Endothelial cell of umbilical vein (primary cell): ENCODE data around the gene GADD45G. TPM values are rescaled to one million over a fixed set of nuclear protein-coding genes. Genes with fewer than 3 reads are reported as not detected.

Experiments
- BruUV-seq: library from RNA; stranded (reverse); fragments of 400-500 nt; replicated peaks from 2 replicates; lab custom pipeline; 2021; lab: Mats Ljungman, UMichigan
- CTCF ChIA-PET: fragments of 300-600, 350-600 bp; sonication (Branson Sonifier 250); formaldehyde crosslinking; loops from one replicate; lab custom pipeline; 2021; ENCODE audit warnings: antibody characterized with exemption, inconsistent platforms; lab: Charles Lee
- POLR2A ChIA-PET: fragments of 300-600, 350-600 bp; sonication (Branson Sonifier 250); formaldehyde crosslinking; loops from one replicate; lab custom pipeline; 2021; ENCODE audit warnings: antibody characterized with exemption, inconsistent platforms; lab: Charles Lee
- DNase-seq: peaks from one replicate; pipeline ENCODE4 v3.0.0-alpha.2; 2011; ENCODE audit warnings: low read depth, low spot score
- FAIRE-seq: peaks from 2 replicates; lab custom pipeline; 2011; peaks lifted over from hg19 to GRCh38; lab: Jason Lieb, UNC
- H2AFZ ChIP-seq: 2 replicates; pipeline ENCODE4 v1.6.0; 2012; ENCODE audit warnings: low read depth, low read length, control low read depth, inconsistent platforms
- H3K27ac ChIP-seq: 2 replicates; pipeline ENCODE4 v1.5.1; 2011; ENCODE audit warnings: low read depth, mild to moderate bottlenecking, control low read depth, low read length, moderate library complexity; ENCODE audit not compliant: insufficient read depth
- H3K27me3 ChIP-seq, 2 experiments: 2 replicates each; pipeline versions ENCODE4 v1.6.0 to v1.6.1; 2011; ENCODE audit warnings: low read length in 2 of 2, mixed read lengths in 1 of 2; ENCODE audit not compliant: control insufficient read depth in 2 of 2, insufficient read depth in 2 of 2
- H3K36me3 ChIP-seq, 2 experiments: 2 replicates in 1 of 2; 3 replicates in 1 of 2; pipeline ENCODE4 v1.5.1; 2011; ENCODE audit warnings: low read length in 2 of 2, mild to moderate bottlenecking in 1 of 2, moderate library complexity in 1 of 2; ENCODE audit not compliant: control insufficient read depth in 2 of 2, insufficient read depth in 2 of 2; ENCODE audit errors: extremely low read depth in 1 of 2
- H3K4me1 ChIP-seq: 3 replicates; pipeline ENCODE4 v1.5.1; 2011; ENCODE audit warnings: mild to moderate bottlenecking, low read length; ENCODE audit not compliant: control insufficient read depth, insufficient read depth; ENCODE audit errors: extremely low read depth
- H3K4me2 ChIP-seq: 2 replicates; pipeline ENCODE4 v1.6.1; 2011; ENCODE audit warnings: low read length, control low read depth, mixed read lengths; ENCODE audit not compliant: insufficient read depth
- H3K4me3 ChIP-seq, 3 experiments: fragments of 200-600 bp in 1 of 3; sonication (generic), shearing (Covaris generic) in 1 of 3; replicated peaks in 1 of 3; 2 replicates each; pipeline ENCODE4 v1.5.1; 2011 to 2016; ENCODE audit warnings: control low read depth in 3 of 3, low read length in 3 of 3, mild to moderate bottlenecking in 2 of 3, inconsistent platforms in 1 of 3, low read depth in 1 of 3, moderate library complexity in 1 of 3; ENCODE audit not compliant: insufficient read depth in 1 of 3
- H3K79me2 ChIP-seq: 2 replicates; pipeline ENCODE4 v1.6.0; 2012; ENCODE audit warnings: low read length, inconsistent platforms; ENCODE audit not compliant: control insufficient read depth, insufficient read depth
- H3K9ac ChIP-seq: replicated peaks from 2 replicates; pipeline ENCODE3; 2011; ENCODE audit warnings: low read length, control low read depth; ENCODE audit not compliant: insufficient read depth; ENCODE audit errors: extremely low read depth
- H3K9me1 ChIP-seq: replicated peaks from 3 replicates; pipeline ENCODE4 v1.6.0; 2011; ENCODE audit warnings: mild to moderate bottlenecking, low read length; ENCODE audit not compliant: control insufficient read depth, insufficient read depth; ENCODE audit errors: extremely low read depth
- H3K9me3 ChIP-seq: replicated peaks from 2 replicates; pipeline ENCODE4 v1.5.1; 2012; ENCODE audit warnings: low read length, inconsistent platforms; ENCODE audit not compliant: control insufficient read depth, insufficient read depth
- H4K20me1 ChIP-seq: replicated peaks from 2 replicates; pipeline ENCODE3; 2011; ENCODE audit warnings: mild to moderate bottlenecking, low read length; ENCODE audit not compliant: control insufficient read depth, insufficient read depth; ENCODE audit errors: extremely low read depth
- CTCF ChIP-seq, 2 donors: IDR thresholded peaks; 1 replicate in 1 of 2; 2 replicates in 1 of 2; pipeline ENCODE4 v1.5.1; 2011; ENCODE audit warnings: low read length in 2 of 2, mild to moderate bottlenecking in 2 of 2, moderate library complexity in 2 of 2, control low read depth in 1 of 2, inconsistent platforms in 1 of 2, low read depth in 1 of 2; ENCODE audit not compliant: insufficient read depth in 1 of 2; ENCODE audit errors: extremely low read depth in 1 of 2
- EZH2 ChIP-seq: IDR thresholded peaks from 2 replicates; pipeline ENCODE4 v1.6.1; 2012; ENCODE audit warnings: borderline replicate concordance, low read depth, mild to moderate bottlenecking, moderate library complexity, low read length, inconsistent platforms; ENCODE audit not compliant: severe bottlenecking
- FOS ChIP-seq: IDR thresholded peaks from 2 replicates; pipeline ENCODE4 v1.6.1; 2011; ENCODE audit warnings: mild to moderate bottlenecking, low read length, moderate library complexity, borderline replicate concordance; ENCODE audit not compliant: insufficient read depth
- GATA2 ChIP-seq: IDR thresholded peaks from 2 replicates; pipeline ENCODE4 v1.7.0; 2011; ENCODE audit warnings: low read depth, mild to moderate bottlenecking, moderate library complexity, mixed read lengths, low read length; ENCODE audit not compliant: insufficient read length, insufficient read depth
- JUN ChIP-seq: IDR thresholded peaks from 2 replicates; pipeline ENCODE4 v1.6.1; 2011; ENCODE audit warnings: borderline replicate concordance, low read depth; ENCODE audit not compliant: insufficient read length, insufficient read depth
- MAX ChIP-seq: IDR thresholded peaks from 2 replicates; pipeline ENCODE4 v1.6.1; 2011; ENCODE audit not compliant: insufficient read depth, insufficient read length
- MYC ChIP-seq: IDR thresholded peaks from one replicate; pipeline ENCODE4 v1.6.1; 2011; ENCODE audit warnings: mild to moderate bottlenecking, low read depth, low read length
- POLR2A ChIP-seq: IDR thresholded peaks from 2 replicates; pipeline ENCODE4 v1.6.1; 2012; ENCODE audit warnings: low read depth, mild to moderate bottlenecking, control low read depth, low read length
- POLR2AphosphoS5 ChIP-seq: IDR thresholded peaks from 2 replicates; pipeline ENCODE4 v1.6.1; 2012; ENCODE audit warnings: low read depth, mild to moderate bottlenecking, control low read depth, low read length, moderate library complexity; ENCODE audit not compliant: insufficient read depth
- dilution Hi-C: fragments of 300-500 bp; cut with MboI; formaldehyde crosslinking; loops from one replicate; pipeline ENCODE4 v1.15.0; 2019; ENCODE audit warnings: low sequenced_read_pairs; ENCODE audit not compliant: extremely low pct_ligation_motif_present
- intact Hi-C: fragments of 100-400 bp; cut with micrococcal nuclease; formaldehyde crosslinking; loops from one replicate; pipeline ENCODE4 v1.10.0; 2022
- polyA plus RNA-seq, 4 experiments: library from polyadenylated mRNA; depleted of rRNA in 3 of 4; stranded (reverse) in 3 of 4; unstranded in 1 of 4; fragments of >200 nt; gene quantifications; 2 replicates each; pipeline versions ENCODE4 v1.2.1 to v1.2.3, GENCODE V29; 2011 to 2012; ENCODE audit warnings: missing spikeins in 1 of 4
- total RNA-seq: library from RNA; stranded (reverse); gene quantifications from 2 replicates; pipeline ENCODE4 v1.2.3, GENCODE V29; 2021

Gene GADD45G
- total and polyA plus RNA-seq, 2 donors (not counting 3 experiments of a cell fraction or from before 2014, with no cell fraction given), result 0.44 to 0.64 TPM

- intact Hi-C loops (no loop called here), dilution Hi-C loops (no loop called here)
- no peaks in the 10 kb centered on the region for H3K9me3 ChIP-seq
- H3K36me3 ChIP-seq, result no peaks in the 10 kb centered on the region
- no peaks in the 10 kb centered on the region for H3K79me2 ChIP-seq
- H3K27ac ChIP-seq, result no peak overlapping the region
- FAIRE-seq (no peak), DNase-seq (no peak)
- H3K27me3 ChIP-seq, result peaks cover 2 to 3% of the 10 kb centered on the region in 2 experiments
- peaks cover 26% of the 10 kb centered on the region for H3K4me1 ChIP-seq
- ChIA-PET POLR2A (no interaction called here), CTCF (interaction anchor here (1.1 to 1.8 kb wide), 3 partner anchors 11 to 493 kb away, joined by 3 to 9 read pairs (median 3); no protein-coding TSS in a partner anchor)
- no peak overlapping the region for H3K4me2 ChIP-seq
- H3K9me1 ChIP-seq, result no peaks in the 10 kb centered on the region
- H3K4me3 ChIP-seq, result no peak overlapping the region
- TF ChIP-seq GATA2 (no peak), EZH2 (no peak), JUN (no peak), POLR2A (no peak), MAX (no peak), FOS (no peak), POLR2AphosphoS5 (no peak), MYC (no peak), CTCF (IDR thresholded peaks at IDR 0.05; ENCODE audit: extremely low read depth in 1 of 2, insufficient read depth in 1 of 2, low read depth in 1 of 2, low read length in 2 of 2) (no peak)
- H4K20me1 ChIP-seq, result no peaks in the 10 kb centered on the region
- H2AFZ ChIP-seq, result no peak overlapping the region
- no TSS peak for BruUV-seq
- no peak overlapping the region for H3K9ac ChIP-seq
These were observed 4.0 kb downstream of the GADD45G start for GRCh38 chr9:89608641-89609335.
